ENCODE results near the gene LRRC74B.

DNA sequence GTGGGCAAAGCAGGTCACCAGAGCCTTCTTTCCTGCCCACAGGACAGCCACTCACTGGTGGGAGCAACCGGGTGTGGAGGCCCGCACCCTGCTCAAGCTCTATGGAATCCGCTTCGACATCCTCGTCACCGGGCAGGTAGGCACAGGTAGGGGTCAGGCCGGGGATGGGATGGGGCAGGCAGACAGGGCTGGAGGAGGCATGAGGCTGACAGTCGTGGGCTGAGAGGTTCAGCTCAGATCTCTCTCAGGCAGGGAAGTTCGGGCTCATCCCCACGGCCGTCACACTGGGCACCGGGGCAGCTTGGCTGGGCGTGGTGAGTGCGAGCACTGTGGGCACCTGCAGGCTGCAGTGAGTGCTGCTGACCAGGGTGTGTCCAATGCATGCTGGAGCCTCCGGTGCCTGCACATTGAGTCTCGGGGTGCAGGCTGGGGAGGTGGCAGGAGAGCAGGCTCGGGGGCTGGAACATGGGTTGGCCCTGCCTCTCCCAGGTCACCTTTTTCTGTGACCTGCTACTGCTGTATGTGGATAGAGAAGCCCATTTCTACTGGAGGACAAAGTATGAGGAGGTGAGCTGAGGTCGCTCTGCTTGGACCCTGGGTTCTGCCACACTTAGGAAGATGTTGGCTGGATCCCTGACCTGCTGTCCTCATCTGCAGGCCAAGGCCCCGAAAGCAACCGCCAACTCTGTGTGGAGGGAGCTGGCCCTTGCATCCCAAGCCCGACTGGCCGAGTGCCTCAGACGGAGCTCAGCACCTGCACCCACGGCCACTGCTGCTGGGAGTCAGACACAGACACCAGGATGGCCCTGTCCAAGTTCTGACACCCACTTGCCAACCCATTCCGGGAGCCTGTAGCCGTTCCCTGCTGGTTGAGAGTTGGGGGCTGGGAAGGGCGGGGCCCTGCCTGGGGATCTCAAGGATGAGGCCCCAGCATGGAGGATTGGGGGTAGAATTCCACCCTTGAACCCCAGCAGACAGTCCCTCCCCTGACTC is 19.7 kb upstream of the LRRC74B start:
- TF ChIP-seq, protein P1, sequence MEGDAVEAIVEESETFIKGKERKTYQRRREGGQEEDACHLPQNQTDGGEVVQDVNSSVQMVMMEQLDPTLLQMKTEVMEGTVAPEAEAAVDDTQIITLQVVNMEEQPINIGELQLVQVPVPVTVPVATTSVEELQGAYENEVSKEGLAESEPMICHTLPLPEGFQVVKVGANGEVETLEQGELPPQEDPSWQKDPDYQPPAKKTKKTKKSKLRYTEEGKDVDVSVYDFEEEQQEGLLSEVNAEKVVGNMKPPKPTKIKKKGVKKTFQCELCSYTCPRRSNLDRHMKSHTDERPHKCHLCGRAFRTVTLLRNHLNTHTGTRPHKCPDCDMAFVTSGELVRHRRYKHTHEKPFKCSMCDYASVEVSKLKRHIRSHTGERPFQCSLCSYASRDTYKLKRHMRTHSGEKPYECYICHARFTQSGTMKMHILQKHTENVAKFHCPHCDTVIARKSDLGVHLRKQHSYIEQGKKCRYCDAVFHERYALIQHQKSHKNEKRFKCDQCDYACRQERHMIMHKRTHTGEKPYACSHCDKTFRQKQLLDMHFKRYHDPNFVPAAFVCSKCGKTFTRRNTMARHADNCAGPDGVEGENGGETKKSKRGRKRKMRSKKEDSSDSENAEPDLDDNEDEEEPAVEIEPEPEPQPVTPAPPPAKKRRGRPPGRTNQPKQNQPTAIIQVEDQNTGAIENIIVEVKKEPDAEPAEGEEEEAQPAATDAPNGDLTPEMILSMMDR (IDR thresholded peaks at IDR 0.05), result no peak
- no peak for TF ChIP-seq EP300 (IDR thresholded peaks at IDR 0.05; ENCODE audit: low read depth)

Measured in transverse colon (tissue), 3 donors.